Right lobe of liver (tissue), 6 donors: Measurements from ENCODE around the gene NAXD. TPM values are rescaled to one million over a fixed set of nuclear protein-coding genes. Genes with fewer than 3 reads are reported as not detected.

ENCODE experiments used
- ATAC-seq, 4 donors: fragments of 200-7000 bp; cut with Tn5 transposase; one replicate each; pipeline ENCODE4 v1.9.1; 2020; ENCODE audit warnings: mild to moderate bottlenecking in 4 of 4, moderate library complexity in 4 of 4
- DNase-seq, 3 donors: peaks; one replicate each; pipeline ENCODE4 v3.0.0-alpha.2; 2020
- H3K27ac ChIP-seq, 3 donors: fragments of 200-600 bp; one replicate each; pipeline ENCODE4 v1.8.0; 2022
- H3K27me3 ChIP-seq, 2 donors: fragments of 200-600 bp; one replicate each; pipeline ENCODE4 v1.8.0; 2022
- H3K36me3 ChIP-seq, 4 donors: fragments of 200-600 bp; sonication (generic) in 1 of 4; one replicate each; pipeline versions ENCODE4 v1.5.1 to v1.8.0; 2017 to 2022; ENCODE audit warnings: control low read depth in 1 of 4
- H3K4me1 ChIP-seq, 4 donors: fragments of 200-600 bp; sonication (generic) in 1 of 4; one replicate each; pipeline versions ENCODE4 v1.5.1 to v1.8.0; 2017 to 2022; ENCODE audit warnings: control low read depth in 1 of 4
- H3K4me3 ChIP-seq, 3 donors: fragments of 200-600 bp; one replicate each; pipeline ENCODE4 v1.8.0; 2022
- H3K9me3 ChIP-seq, 4 donors: fragments of 200-600 bp; sonication (generic) in 1 of 4; one replicate each; pipeline versions ENCODE4 v1.5.1 to v1.8.0; 2017 to 2022; ENCODE audit warnings: control low read depth in 1 of 4
- POLR2A ChIP-seq: fragments of 450-650 bp; IDR thresholded peaks from one replicate; pipeline ENCODE4 v1.6.1; 2017; ENCODE audit warnings: antibody characterized with exemption, mild to moderate bottlenecking
- WGBS: methylation state at CpG from one replicate; pipeline ENCODE4 v1.1.6; 2018; ENCODE audit warnings: low coverage, low lambda C conversion rate; ENCODE audit not compliant: insufficient coverage; ENCODE audit errors: missing lambda C conversion rate; 5-methylcytosine and 5-hydroxymethylcytosine counted together
- intact Hi-C, 2 donors: fragments of 100-400 bp; cut with DNase I; formaldehyde crosslinking; loops; one replicate each; pipeline versions ENCODE4 v1.11.2 to v1.14.1; 2022
- total RNA-seq, 6 experiments: library from RNA; depleted of rRNA in 2 of 6; stranded (reverse); fragments of >200 nt in 2 of 6; fragmentation: NEBNext Ultra II Directional in 3 of 6; extraction: Animal tissue kit (Norgen Biotek cat#: 25700) in 3 of 6; gene quantifications; one replicate each; pipeline versions ENCODE4 v1.1.0 to v1.2.4, GENCODE V29; 2016 to 2023
- TF ChIP-seq, protein P1 (sequence below), 4 donors: fragments of 200-600 bp in 3 of 4; fragments of 450-650 bp in 1 of 4; IDR thresholded peaks; one replicate each; pipeline versions ENCODE4 v1.5.1 to v1.8.0; 2016 to 2022; ENCODE audit warnings: antibody characterized with exemption in 4 of 4, mild to moderate bottlenecking in 2 of 4
- donor health status: DM: no; HTN: yes; CAD: no.
- donor health status: DM: no; HTN: no; CAD: no.
- donor health status: DM: no; HTN: no; CAD: no.
- donor health status: DM: no; HTN: yes; CAD: no.
- donor health status: DM: no; HTN: yes; CAD: no.

The NAXD gene
- total RNA-seq, 6 experiments from 2014 or later = 24.2 to 41.9 (median 29.9) TPM

DNA sequence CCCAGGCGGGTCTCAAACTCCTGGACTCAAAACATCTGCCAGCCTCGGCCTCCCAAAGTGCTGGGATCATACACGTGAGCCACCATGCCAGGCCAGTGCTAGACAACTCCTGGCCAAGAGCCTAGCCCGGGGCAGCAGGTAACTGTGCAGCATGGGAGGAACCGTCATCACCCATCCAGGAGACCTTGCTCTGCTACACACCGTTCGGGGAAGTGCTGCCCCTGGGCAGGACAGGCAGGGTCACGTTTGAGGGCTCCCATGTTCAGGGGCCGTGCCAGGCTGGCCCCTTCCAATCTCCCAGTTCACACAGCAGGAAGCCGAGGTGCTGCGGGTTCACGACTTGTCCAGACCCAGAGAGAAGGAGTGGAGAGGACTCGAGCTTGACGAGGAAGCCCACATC, 35.1 kb downstream of the NAXD start:
- no peak for DNase-seq
- Histone ChIP-seq H3K9me3 (no peaks in the 10 kb centered on the region), H3K4me3 (no peak overlapping the region), H3K27ac (no peak overlapping the region), H3K4me1 (no peaks in the 10 kb centered on the region), H3K27me3 (no peaks in the 10 kb centered on the region), H3K36me3 (peaks cover 0 to 8% (median 2%) of the 10 kb centered on the region in 4 donors)
- WGBS = 94% methylated on average over 3 of the region's 14 CpGs
- intact Hi-C loops = loop anchor here in 1 of 2 donors (10.0 kb wide), 1 partner anchor 834 kb away; no protein-coding TSS in a partner anchor
- ATAC-seq = no peak
- TF ChIP-seq, protein P1, sequence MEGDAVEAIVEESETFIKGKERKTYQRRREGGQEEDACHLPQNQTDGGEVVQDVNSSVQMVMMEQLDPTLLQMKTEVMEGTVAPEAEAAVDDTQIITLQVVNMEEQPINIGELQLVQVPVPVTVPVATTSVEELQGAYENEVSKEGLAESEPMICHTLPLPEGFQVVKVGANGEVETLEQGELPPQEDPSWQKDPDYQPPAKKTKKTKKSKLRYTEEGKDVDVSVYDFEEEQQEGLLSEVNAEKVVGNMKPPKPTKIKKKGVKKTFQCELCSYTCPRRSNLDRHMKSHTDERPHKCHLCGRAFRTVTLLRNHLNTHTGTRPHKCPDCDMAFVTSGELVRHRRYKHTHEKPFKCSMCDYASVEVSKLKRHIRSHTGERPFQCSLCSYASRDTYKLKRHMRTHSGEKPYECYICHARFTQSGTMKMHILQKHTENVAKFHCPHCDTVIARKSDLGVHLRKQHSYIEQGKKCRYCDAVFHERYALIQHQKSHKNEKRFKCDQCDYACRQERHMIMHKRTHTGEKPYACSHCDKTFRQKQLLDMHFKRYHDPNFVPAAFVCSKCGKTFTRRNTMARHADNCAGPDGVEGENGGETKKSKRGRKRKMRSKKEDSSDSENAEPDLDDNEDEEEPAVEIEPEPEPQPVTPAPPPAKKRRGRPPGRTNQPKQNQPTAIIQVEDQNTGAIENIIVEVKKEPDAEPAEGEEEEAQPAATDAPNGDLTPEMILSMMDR (IDR thresholded peaks at IDR 0.05) = no peak
- no peak for TF ChIP-seq POLR2A

DNA sequence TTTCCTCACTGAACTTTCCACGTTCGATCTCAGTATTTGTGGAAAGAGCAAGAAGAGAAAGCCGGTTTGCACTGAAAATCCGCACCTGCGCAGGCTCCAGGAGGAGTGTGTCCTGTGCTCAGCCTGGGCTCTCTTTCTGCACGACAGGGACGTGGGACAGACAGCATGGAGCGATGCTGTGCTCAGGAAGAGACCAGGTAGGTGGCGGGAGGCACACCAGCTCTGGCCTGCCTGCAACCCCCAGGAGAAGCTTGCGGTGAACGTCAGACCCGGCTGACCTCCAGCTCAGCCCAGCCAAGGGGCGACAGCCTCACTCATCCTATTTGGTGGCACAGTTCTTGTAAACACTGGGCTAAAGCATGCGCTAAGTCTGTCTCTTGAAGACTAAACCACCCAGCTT, 35.9 kb downstream of the NAXD start:
- intact Hi-C loops = loop anchor here in 1 of 2 donors (10.0 kb wide), 1 partner anchor 834 kb away; no protein-coding TSS in a partner anchor
- 91% methylated on average over 8 of the region's 14 CpGs for WGBS
- TF ChIP-seq POLR2A = no peak
- TF ChIP-seq, protein P1 (IDR thresholded peaks at IDR 0.05) = no peak
- DNase-seq (no peak), ATAC-seq (no peak)
- Histone ChIP-seq H3K27me3 (no peaks in the 10 kb centered on the region), H3K27ac (no peak overlapping the region), H3K36me3 (peaks cover 0 to 8% (median 2%) of the 10 kb centered on the region in 4 donors), H3K4me1 (no peaks in the 10 kb centered on the region), H3K4me3 (no peak overlapping the region), H3K9me3 (no peaks in the 10 kb centered on the region)

DNA sequence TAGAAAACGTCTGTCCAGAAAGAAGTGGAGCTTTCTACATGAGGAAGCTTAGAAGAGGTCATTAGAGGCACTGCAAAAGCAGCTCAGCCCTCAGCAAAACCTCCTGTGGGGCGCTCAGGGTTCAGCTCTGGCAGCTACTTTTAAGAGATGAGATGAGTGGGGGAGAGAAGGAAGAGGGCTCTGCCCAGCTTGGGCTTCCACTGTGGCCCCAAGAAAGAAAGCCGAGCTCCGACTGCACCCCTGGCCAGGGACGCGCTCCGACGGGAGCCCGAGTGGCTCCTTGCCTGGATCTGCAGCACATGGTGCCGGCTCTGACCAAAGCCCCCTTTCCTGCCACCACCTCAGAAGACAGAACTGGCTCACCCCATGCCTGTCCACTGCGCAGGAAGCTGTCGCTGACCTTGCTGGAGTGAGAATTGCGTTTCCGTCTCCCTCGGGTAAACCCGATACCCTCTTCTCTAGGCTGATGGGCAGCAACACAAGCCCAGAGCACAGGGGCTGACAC, 36.4 kb downstream of the NAXD start:
- DNase-seq (no peak), ATAC-seq (no peak)
- TF ChIP-seq POLR2A = no peak
- Histone ChIP-seq H3K27ac (no peak overlapping the region), H3K4me1 (no peaks in the 10 kb centered on the region), H3K27me3 (no peaks in the 10 kb centered on the region), H3K9me3 (no peaks in the 10 kb centered on the region), H3K4me3 (no peak overlapping the region), H3K36me3 (peaks cover 0 to 8% (median 2%) of the 10 kb centered on the region in 4 donors)
- 89% methylated on average over 4 of the region's 16 CpGs for WGBS
- intact Hi-C loops = loop anchor here in 1 of 2 donors (10.0 kb wide), 1 partner anchor 833 kb away; no protein-coding TSS in a partner anchor

DNA sequence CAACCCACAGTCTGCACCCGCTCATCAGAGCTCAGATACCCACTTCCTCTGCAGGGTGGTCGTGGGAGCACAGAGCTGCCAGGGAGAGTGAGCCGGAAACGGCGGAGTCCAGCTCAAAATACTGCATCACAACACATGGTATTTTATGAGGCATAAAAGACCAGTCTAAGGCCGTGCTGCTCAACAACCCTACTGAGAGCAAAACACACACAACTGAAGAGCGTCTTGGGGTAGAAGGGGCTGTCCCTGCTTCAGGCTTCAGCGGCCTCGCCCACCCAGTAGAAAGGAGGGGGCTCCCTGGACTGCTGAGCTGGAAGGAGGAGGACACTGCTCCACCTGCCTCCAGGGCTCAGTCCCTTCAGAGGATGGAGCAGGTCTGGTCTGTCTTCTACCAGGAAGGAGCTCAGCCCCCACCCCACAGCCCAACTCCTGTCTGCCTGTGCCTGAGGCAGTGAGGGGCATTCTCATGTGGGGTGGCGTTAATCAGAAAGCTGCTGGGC, 36.9 kb downstream of the NAXD start:
- H3K4me1 ChIP-seq = no peaks in the 10 kb centered on the region
- peaks cover 0 to 8% (median 2%) of the 10 kb centered on the region in 4 donors for H3K36me3 ChIP-seq
- TF ChIP-seq, protein P1 (IDR thresholded peaks at IDR 0.05) = no peak
- no peak for TF ChIP-seq POLR2A
- no peak overlapping the region for H3K4me3 ChIP-seq
- DNase-seq (no peak), ATAC-seq (no peak)
- no peaks in the 10 kb centered on the region for H3K9me3 ChIP-seq
- WGBS = 100% methylated on average over 1 of the region's 10 CpGs
- intact Hi-C loops = loop anchor here in 1 of 2 donors (10.0 kb wide), 1 partner anchor 833 kb away; no protein-coding TSS in a partner anchor
- H3K27ac ChIP-seq = no peak overlapping the region
- no peaks in the 10 kb centered on the region for H3K27me3 ChIP-seq

DNA sequence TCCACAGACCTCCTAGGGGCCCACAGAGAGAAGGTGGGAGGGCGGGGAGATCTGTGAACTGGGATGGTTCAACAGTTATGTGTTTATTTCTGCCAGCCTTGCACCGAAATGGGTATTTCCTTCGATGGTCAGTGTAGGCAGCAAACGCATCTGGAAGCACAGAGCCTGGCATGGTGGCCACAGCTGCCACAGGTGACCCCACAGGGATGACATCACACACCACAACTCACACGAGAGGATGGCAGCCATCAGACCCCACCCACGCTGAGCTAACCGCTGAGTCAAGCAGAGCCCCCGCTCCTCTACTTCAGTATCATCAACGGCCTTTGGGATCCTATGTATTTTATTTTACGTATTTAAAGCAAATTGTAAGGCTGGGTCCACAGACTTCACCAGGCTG, 37.4 kb downstream of the NAXD start:
- ATAC-seq = no peak
- WGBS = no CpG with 5 or more reads among the region's 10 CpGs
- Histone ChIP-seq H3K4me3 (no peak overlapping the region), H3K9me3 (no peaks in the 10 kb centered on the region), H3K4me1 (no peaks in the 10 kb centered on the region), H3K27me3 (no peaks in the 10 kb centered on the region), H3K36me3 (peaks cover 0 to 8% (median 2%) of the 10 kb centered on the region in 4 donors), H3K27ac (no peak overlapping the region)
- intact Hi-C loops = loop anchor here in 1 of 2 donors (10.0 kb wide), 1 partner anchor 832 kb away; no protein-coding TSS in a partner anchor
- TF ChIP-seq POLR2A = no peak
- TF ChIP-seq, protein P1 (IDR thresholded peaks at IDR 0.05) = no peak
- DNase-seq = no peak
